ENCODE measurements around the gene DIAPH2. TPM values are rescaled to one million over a fixed set of nuclear protein-coding genes. Genes with fewer than 3 reads are reported as not detected.

The DIAPH2 gene
- total and polyA plus RNA-seq, 2 of the 13 experiments (the other 11 are each of a cell fraction or from before 2014, with no cell fraction given), result 2.1 to 8.5 TPM

DNA sequence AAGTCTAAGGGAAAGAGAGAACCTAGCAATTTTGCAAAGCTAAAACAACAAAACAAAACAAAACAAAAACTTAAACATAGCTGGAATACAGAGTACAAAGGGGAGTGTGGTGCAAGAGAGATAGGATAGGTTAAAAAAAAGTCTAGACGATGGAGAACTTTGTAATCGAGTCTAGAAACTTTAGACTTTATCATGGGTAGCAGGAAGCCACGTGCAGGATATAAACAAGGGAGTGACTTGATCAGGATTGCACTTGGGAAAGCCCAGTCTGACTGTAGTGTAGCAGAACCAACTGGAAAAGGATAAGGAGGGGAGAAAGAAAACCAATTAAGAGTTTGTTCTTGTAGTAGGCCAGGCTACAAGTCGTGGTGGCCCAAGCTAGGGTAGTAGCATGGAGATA, 949.2 kb downstream of the DIAPH2 start (continued):
- no peak for TF ChIP-seq ZNF121 (CRISPR knock-in tag; IDR thresholded peaks at IDR 0.05)

DNA sequence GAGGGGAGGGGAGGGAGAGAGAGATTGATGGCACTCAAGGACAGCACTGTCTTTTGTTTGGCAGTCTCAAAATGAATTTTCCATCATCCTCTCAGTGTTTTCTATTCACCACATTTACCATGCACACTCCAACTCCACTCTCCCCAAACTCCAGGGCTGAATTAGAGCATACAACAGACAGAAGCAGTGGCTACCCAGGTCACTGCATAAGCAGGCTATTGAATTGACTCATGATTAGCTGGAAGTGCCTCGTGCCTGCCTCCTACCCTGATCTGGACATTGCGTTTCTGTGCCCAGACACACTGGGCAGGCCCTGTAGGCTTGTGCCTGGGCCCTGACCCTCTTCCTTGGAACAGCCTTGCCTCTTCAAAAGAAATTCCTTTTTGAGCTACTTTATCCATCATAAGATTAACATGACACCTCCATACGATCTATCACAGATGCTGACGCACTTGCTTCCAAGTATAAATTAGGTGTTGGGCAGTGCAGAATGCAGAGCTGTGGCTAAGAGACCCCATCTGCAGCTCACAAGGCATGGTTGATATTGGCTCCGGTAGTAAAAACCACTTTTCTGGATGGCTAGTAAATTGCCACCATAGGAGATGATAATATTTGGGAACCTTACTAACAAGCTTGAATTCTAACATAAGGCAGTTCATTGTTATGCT, 952.0 kb downstream of the DIAPH2 start:
- FAIRE-seq, result no peak

DNA sequence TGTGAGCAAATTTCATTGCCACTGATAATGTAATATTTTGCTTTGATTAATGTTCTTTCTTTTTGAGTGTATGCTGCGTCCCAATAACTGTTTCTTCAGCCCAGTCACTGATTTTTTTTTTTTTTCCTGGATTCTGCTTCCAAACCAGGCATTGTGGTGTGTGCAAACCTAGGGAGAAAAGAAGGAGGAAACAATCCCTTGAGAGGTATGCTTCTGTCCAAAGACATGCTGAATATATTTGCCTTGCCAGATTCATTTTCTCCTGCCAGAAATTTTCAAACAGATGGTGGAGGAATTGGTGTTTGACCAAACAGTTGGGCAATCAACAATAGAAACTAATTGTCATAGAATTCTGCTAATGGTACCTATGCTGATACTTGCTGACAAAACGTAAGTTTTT, 952.6 kb downstream of the DIAPH2 start:
- intact Hi-C loops (cut with micrococcal nuclease; ENCODE audit: unreplicated experiment), result no loop called here
- no peaks in the 10 kb centered on the region for H3K79me2 ChIP-seq (ENCODE audit: insufficient read depth, low read length)
- FAIRE-seq (no peak), ATAC-seq (no peak), DNase-seq (ENCODE audit: low spot score) (no peak)
- in situ Hi-C loops (cut with HindIII; ENCODE audit: extremely low pct_ligation_motif_present, low pct_unique_long_range_greater_than_20kb), result no loop called here
- H2AFZ ChIP-seq (ENCODE audit: low read length), result no peak overlapping the region
- H3K4me3 ChIP-seq (replicated peaks in 1 of 3; ENCODE audit: insufficient read depth in 1 of 3, low read depth in 2 of 3, low read length in 3 of 3), result no peak overlapping the region
- H4K20me1 ChIP-seq (ENCODE audit: insufficient read depth, low read length), result no peaks in the 10 kb centered on the region
- H3K4me2 ChIP-seq (ENCODE audit: low read depth, low read length), result no peak overlapping the region
- H3K27ac ChIP-seq (ENCODE audit: extremely low read length, insufficient read depth, low read length), result no peak overlapping the region
- POLR2A ChIA-PET, result no interaction called here
- WGBS (ENCODE audit: low lambda C conversion rate), result 5% methylated on average over 2 of the region's 2 CpGs
- H3K36me3 ChIP-seq (replicated peaks in 1 of 2; ENCODE audit: control insufficient read depth in 1 of 2, insufficient read depth in 2 of 2, low read length in 2 of 2), result no peaks in the 10 kb centered on the region
- H3K27me3 ChIP-seq (ENCODE audit: control insufficient read depth in 1 of 2, insufficient read depth in 2 of 2, low read length in 2 of 2), result no peaks in the 10 kb centered on the region
- H3K9me3 ChIP-seq (ENCODE audit: low read length), result no peaks in the 10 kb centered on the region
- H3K4me1 ChIP-seq (ENCODE audit: insufficient read depth, low read length), result no peaks in the 10 kb centered on the region
- CTCF ChIA-PET (ENCODE audit: low intra/inter-chr PET ratio, low total read pairs), result no interaction called here
- H3K9ac ChIP-seq (ENCODE audit: insufficient read depth, low read depth, low read length), result no peak overlapping the region
- no TSS peak for BruUV-seq (replicated peaks)
- no peak for TF ChIP-seq ZFP62 (CRISPR knock-in tag; IDR thresholded peaks at IDR 0.05)
- TF ChIP-seq ELF3 (CRISPR knock-in tag; IDR thresholded peaks at IDR 0.05), result no peak
- no peak for TF ChIP-seq KDM5A (IDR thresholded peaks at IDR 0.05; ENCODE audit: borderline replicate concordance, low read length)
- no peak for TF ChIP-seq FOXK2 (IDR thresholded peaks at IDR 0.05)
- no peak for TF ChIP-seq CBX1 (IDR thresholded peaks at IDR 0.05; ENCODE audit: low read depth)
- no peak for TF ChIP-seq ZSCAN30 (CRISPR knock-in tag; IDR thresholded peaks at IDR 0.05)
- TF ChIP-seq, protein P1, sequence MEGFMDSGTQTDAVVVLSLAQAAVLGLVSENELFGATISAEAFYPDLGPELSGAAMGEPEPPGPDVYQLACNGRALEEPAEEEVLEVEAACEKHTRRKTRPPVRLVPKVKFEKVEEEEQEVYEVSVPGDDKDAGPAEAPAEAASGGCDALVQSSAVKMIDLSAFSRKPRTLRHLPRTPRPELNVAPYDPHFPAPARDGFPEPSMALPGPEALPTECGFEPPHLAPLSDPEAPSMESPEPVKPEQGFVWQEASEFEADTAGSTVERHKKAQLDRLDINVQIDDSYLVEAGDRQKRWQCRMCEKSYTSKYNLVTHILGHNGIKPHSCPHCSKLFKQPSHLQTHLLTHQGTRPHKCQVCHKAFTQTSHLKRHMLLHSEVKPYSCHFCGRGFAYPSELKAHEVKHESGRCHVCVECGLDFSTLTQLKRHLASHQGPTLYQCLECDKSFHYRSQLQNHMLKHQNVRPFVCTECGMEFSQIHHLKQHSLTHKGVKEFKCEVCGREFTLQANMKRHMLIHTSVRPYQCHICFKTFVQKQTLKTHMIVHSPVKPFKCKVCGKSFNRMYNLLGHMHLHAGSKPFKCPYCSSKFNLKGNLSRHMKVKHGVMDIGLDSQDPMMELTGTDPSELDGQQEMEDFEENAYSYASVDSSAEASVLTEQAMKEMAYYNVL (CRISPR knock-in tag; IDR thresholded peaks at IDR 0.05; ENCODE audit: borderline replicate concordance), result no peak
- TF ChIP-seq, protein P2, sequence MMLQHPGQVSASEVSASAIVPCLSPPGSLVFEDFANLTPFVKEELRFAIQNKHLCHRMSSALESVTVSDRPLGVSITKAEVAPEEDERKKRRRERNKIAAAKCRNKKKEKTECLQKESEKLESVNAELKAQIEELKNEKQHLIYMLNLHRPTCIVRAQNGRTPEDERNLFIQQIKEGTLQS (CRISPR knock-in tag; IDR thresholded peaks at IDR 0.05), result no peak
- no peak for TF ChIP-seq ZNF674 (CRISPR knock-in tag; IDR thresholded peaks at IDR 0.05; ENCODE audit: low read depth)
- no peak for TF ChIP-seq GMEB1 (CRISPR knock-in tag; IDR thresholded peaks at IDR 0.05; ENCODE audit: borderline replicate concordance)
- TF ChIP-seq NR2F6 (IDR thresholded peaks at IDR 0.05), result no peak
- TF ChIP-seq NR2F6 (CRISPR knock-in tag; IDR thresholded peaks at IDR 0.05), result no peak

More for the DNA sequence above, 952.0 kb downstream of the DIAPH2 start:
- no peaks in the 10 kb centered on the region for H4K20me1 ChIP-seq (ENCODE audit: insufficient read depth, low read length)
- POLR2A ChIA-PET, result no interaction called here
- no TSS peak for BruUV-seq (replicated peaks)
- ATAC-seq, result no peak
- H3K4me1 ChIP-seq (ENCODE audit: insufficient read depth, low read length), result no peaks in the 10 kb centered on the region
- H3K27me3 ChIP-seq (ENCODE audit: control insufficient read depth in 1 of 2, insufficient read depth in 2 of 2, low read length in 2 of 2), result no peaks in the 10 kb centered on the region
- in situ Hi-C loops (cut with HindIII; ENCODE audit: extremely low pct_ligation_motif_present, low pct_unique_long_range_greater_than_20kb), result no loop called here
- no peak overlapping the region for H3K4me3 ChIP-seq (replicated peaks in 1 of 3; ENCODE audit: insufficient read depth in 1 of 3, low read depth in 2 of 3, low read length in 3 of 3)
- CTCF ChIA-PET (ENCODE audit: low intra/inter-chr PET ratio, low total read pairs), result no interaction called here
- H3K4me2 ChIP-seq (ENCODE audit: low read depth, low read length), result no peak overlapping the region
- H3K9me3 ChIP-seq (ENCODE audit: low read length), result no peaks in the 10 kb centered on the region
- no peak overlapping the region for H3K27ac ChIP-seq (ENCODE audit: extremely low read length, insufficient read depth, low read length)
- no peak overlapping the region for H3K9ac ChIP-seq (ENCODE audit: insufficient read depth, low read depth, low read length)
- H2AFZ ChIP-seq (ENCODE audit: low read length), result no peak overlapping the region
- 53% methylated on average over 5 of the region's 5 CpGs for WGBS (ENCODE audit: low lambda C conversion rate)
- no peak for DNase-seq (ENCODE audit: low spot score)
- intact Hi-C loops (cut with micrococcal nuclease; ENCODE audit: unreplicated experiment), result no loop called here
- no peaks in the 10 kb centered on the region for H3K79me2 ChIP-seq (ENCODE audit: insufficient read depth, low read length)
- no peak for TF ChIP-seq NFE2 (CRISPR knock-in tag; IDR thresholded peaks at IDR 0.05)
- no peak for TF ChIP-seq NKX3-1 (CRISPR knock-in tag; IDR thresholded peaks at IDR 0.05)
- no peaks in the 10 kb centered on the region for H3K36me3 ChIP-seq (replicated peaks in 1 of 2; ENCODE audit: control insufficient read depth in 1 of 2, insufficient read depth in 2 of 2, low read length in 2 of 2)

Data from HepG2 (cell line).